ENCODE data around the gene SULT6B1.

Gene SULT6B1

GRCh38 chr2:37153224-37153623, 35.2 kb downstream of the SULT6B1 start:
- in situ Hi-C loops (cut with MboI; ENCODE audit: low sequenced_read_pairs) = no loop called here

- in situ Hi-C loops (cut with MboI; ENCODE audit: low sequenced_read_pairs) = no loop called here
Observed at GRCh38 chr2:37149626-37150322, 38.7 kb downstream of the SULT6B1 start.

GRCh38 chr2:37148325-37148724, 40.1 kb downstream of the SULT6B1 start:
- in situ Hi-C loops (cut with MboI; ENCODE audit: low sequenced_read_pairs) = no loop called here

GRCh38 chr2:37146062-37146461, 42.4 kb downstream of the SULT6B1 start:
- in situ Hi-C loops (cut with MboI; ENCODE audit: low sequenced_read_pairs) = no loop called here

GRCh38 chr2:37143974-37144373, 44.5 kb downstream of the SULT6B1 start:
- in situ Hi-C loops (cut with MboI; ENCODE audit: low sequenced_read_pairs) = no loop called here

- in situ Hi-C loops (cut with MboI; ENCODE audit: low sequenced_read_pairs) = no loop called here
Observed at GRCh38 chr2:37142546-37142945, 45.9 kb downstream of the SULT6B1 start.

- in situ Hi-C loops (cut with MboI; ENCODE audit: low sequenced_read_pairs) = no loop called here
Observed at GRCh38 chr2:37132914-37133313, 55.6 kb downstream of the SULT6B1 start.

- in situ Hi-C loops (cut with MboI; ENCODE audit: low sequenced_read_pairs) = no loop called here
Observed at GRCh38 chr2:37125416-37125815, 63.1 kb downstream of the SULT6B1 start.

- in situ Hi-C loops (cut with MboI; ENCODE audit: low sequenced_read_pairs) = no loop called here
Observed at GRCh38 chr2:37119157-37119556, 69.3 kb downstream of the SULT6B1 start.

Data from HL-60/S4 treated with retinoic acid at 250 ng/mL for 4 days and 3 days (cell line).